KOPT-K1 (cell line): ENCODE measurements around the gene WDR74.
A peak's percentile ranks its signal among the peaks of the same experiment; 100 is the strongest.
"Not testable (repeated sequence)": the region's sequence is repeated elsewhere in the genome, so short reads cannot be mapped to it uniquely, and the experiment has no call there.

ENCODE experiments used
- H3K27ac ChIP-seq: fragments of 200-600 bp; sonication (generic); 2 replicates; pipeline ENCODE4 v1.5.1; 2016; ENCODE audit warnings: antibody characterized with exemption, mild to moderate bottlenecking, low read depth, low read length; ENCODE audit not compliant: poor library complexity, severe bottlenecking
- H3K36me3 ChIP-seq: fragments of 200-600 bp; sonication (generic); 2 replicates; pipeline ENCODE4 v1.5.1; 2017; ENCODE audit warnings: antibody characterized with exemption, mild to moderate bottlenecking, low read length, moderate library complexity; ENCODE audit not compliant: insufficient read depth
- H3K9me3 ChIP-seq: fragments of 200-600 bp; sonication (generic); 2 replicates; pipeline ENCODE4 v1.5.1; 2017; ENCODE audit warnings: antibody characterized with exemption, low read length, mild to moderate bottlenecking; ENCODE audit not compliant: insufficient read depth, poor library complexity, severe bottlenecking

The WDR74 gene

GRCh38 chr11:62852523-62853188 is 13.3 kb upstream of the WDR74 start:
- H3K36me3 ChIP-seq, result peaks cover 45% of the 10 kb centered on the region
- no peaks in the 10 kb centered on the region for H3K9me3 ChIP-seq
- peak overlapping the region; percentile 95 for H3K27ac ChIP-seq

GRCh38 chr11:62851807-62852522 is 12.6 kb upstream of the WDR74 start:
- Histone ChIP-seq H3K36me3 (peaks cover 45% of the 10 kb centered on the region), H3K9me3 (no peaks in the 10 kb centered on the region), H3K27ac (no peak overlapping the region)

- no peak overlapping the region for H3K27ac ChIP-seq
- H3K36me3 ChIP-seq, result peaks cover 45% of the 10 kb centered on the region
- no peaks in the 10 kb centered on the region for H3K9me3 ChIP-seq
Observed at GRCh38 chr11:62850911-62851806, 11.8 kb upstream of the WDR74 start.

- Histone ChIP-seq H3K27ac (no peak overlapping the region), H3K36me3 (peaks cover 18% of the 10 kb centered on the region), H3K9me3 (no peaks in the 10 kb centered on the region)
Observed at GRCh38 chr11:62847767-62848314, 8.5 kb upstream of the WDR74 start.

GRCh38 chr11:62846177-62846576 is 6.8 kb upstream of the WDR74 start:
- H3K9me3 ChIP-seq, result no peaks in the 10 kb centered on the region
- H3K36me3 ChIP-seq, result peaks cover 1% of the 10 kb centered on the region
- H3K27ac ChIP-seq, result no peak overlapping the region

GRCh38 chr11:62844154-62844553 is 4.8 kb upstream of the WDR74 start:
- no peak overlapping the region for H3K27ac ChIP-seq

GRCh38 chr11:62843466-62843865 is 4.1 kb upstream of the WDR74 start:
- Histone ChIP-seq H3K27ac (peak overlapping the region; percentile 94), H3K9me3 (no peaks in the 10 kb centered on the region), H3K36me3 (no peaks in the 10 kb centered on the region)

More at GRCh38 chr11:62844154-62844553, 4.8 kb upstream of the WDR74 start:
- Histone ChIP-seq H3K9me3 (no peaks in the 10 kb centered on the region), H3K36me3 (no peaks in the 10 kb centered on the region)

GRCh38 chr11:62842891-62843290 is 3.5 kb upstream of the WDR74 start:
- H3K9me3 ChIP-seq, H3K36me3 ChIP-seq: not testable (repeated sequence)
- peak overlapping the region; percentile 94 for H3K27ac ChIP-seq

GRCh38 chr11:62842171-62842741 is 2.9 kb upstream of the WDR74 start:
- peaks cover 8% of the 10 kb centered on the region for H3K36me3 ChIP-seq
- H3K9me3 ChIP-seq, result no peaks in the 10 kb centered on the region
- peak overlapping the region; percentile 94 for H3K27ac ChIP-seq

- Histone ChIP-seq H3K36me3 (peaks cover 15% of the 10 kb centered on the region), H3K9me3 (no peaks in the 10 kb centered on the region), H3K27ac (peak overlapping the region; percentile 94)
Observed at GRCh38 chr11:62841361-62842170, 2.2 kb upstream of the WDR74 start.

GRCh38 chr11:62840721-62841360 is 1.5 kb upstream of the WDR74 start:
- not testable (repeated sequence) for H3K9me3 ChIP-seq
- peak overlapping the region; percentile 79 for H3K27ac ChIP-seq
- H3K36me3 ChIP-seq, result peaks cover 22% of the 10 kb centered on the region

GRCh38 chr11:62835336-62835735 is 4.1 kb downstream of the WDR74 start:
- Histone ChIP-seq H3K9me3 (no peaks in the 10 kb centered on the region), H3K36me3 (peaks cover 56% of the 10 kb centered on the region), H3K27ac (no peak overlapping the region)

- H3K9me3 ChIP-seq, result no peaks in the 10 kb centered on the region
- peaks cover 60% of the 10 kb centered on the region for H3K36me3 ChIP-seq
- peak within 1 kb of the TSS; percentile 64 for H3K27ac ChIP-seq
Observed at GRCh38 chr11:62832336-62833234, 6.8 kb downstream of the WDR74 start, which contains the start of gene TEX54. Gene TEX54 (minus strand): TSS chr11:62832841.
